Skeletal muscle cell (primary cell): Measurements from ENCODE around the gene UAP1.

ENCODE experiments used
- DNase-seq: peaks from one replicate; pipeline ENCODE4 v3.0.0-alpha.2; 2010; ENCODE audit warnings: low read depth
- H3K4me3 ChIP-seq: 2 replicates; pipeline ENCODE4 v1.5.1; 2011; ENCODE audit warnings: low read depth, mild to moderate bottlenecking, control low read depth, low read length, moderate library complexity

Gene UAP1

GRCh38 chr1:162639718-162640117 is 78.2 kb downstream of the UAP1 start:
- DNase-seq = no peak
- H3K4me3 ChIP-seq = no peak overlapping the region

GRCh38 chr1:162641114-162641513 is 79.6 kb downstream of the UAP1 start:
- DNase-seq = no peak
- no peak overlapping the region for H3K4me3 ChIP-seq

GRCh38 chr1:162644986-162645314 is 83.4 kb downstream of the UAP1 start:
- H3K4me3 ChIP-seq = no peak overlapping the region
- no peak for DNase-seq

- no peak for DNase-seq
- H3K4me3 ChIP-seq = no peak overlapping the region
Observed at GRCh38 chr1:162645666-162646065, 84.1 kb downstream of the UAP1 start.

GRCh38 chr1:162649583-162649982 is 88.1 kb downstream of the UAP1 start:
- DNase-seq = no peak
- no peak overlapping the region for H3K4me3 ChIP-seq
